H1 (cell line): ENCODE results near the gene ECPAS. TPM values are rescaled to one million over a fixed set of nuclear protein-coding genes. Genes with fewer than 3 reads are reported as not detected.

Experiments used
- CTCF ChIA-PET: fragments of 300-600 bp; sonication (Branson Sonifier 250); formaldehyde crosslinking; loops from one replicate; lab custom pipeline; 2021; ENCODE audit not compliant: partially characterized antibody; lab: Charles Lee
- POLR2A ChIA-PET: fragments of 300-600 bp; sonication (Branson Sonifier 250); formaldehyde crosslinking; loops from one replicate; lab custom pipeline; 2021; ENCODE audit warnings: inconsistent platforms; ENCODE audit not compliant: partially characterized antibody; lab: Charles Lee
- DNase-seq, 2 experiments: peaks; one replicate each; pipeline versions ENCODE4 v3.0.0 to v3.0.0-alpha.2; 2010 to 2022; ENCODE audit warnings: low spot score in 2 of 2, low read depth in 1 of 2, mixed read lengths in 1 of 2
- FAIRE-seq: peaks from 2 replicates; lab custom pipeline; 2011; peaks lifted over from hg19 to GRCh38; lab: Jason Lieb, UNC
- H2AFZ ChIP-seq: 2 replicates; pipeline ENCODE4 v1.8.1; 2012; ENCODE audit warnings: low read length, inconsistent platforms
- H2AK5ac ChIP-seq: 2 replicates; pipeline ENCODE4 v1.6.1; 2013; ENCODE audit warnings: low read depth, low read length
- H2BK120ac ChIP-seq: replicated peaks from 2 replicates; pipeline ENCODE3; 2013; ENCODE audit warnings: low read depth, low read length, inconsistent platforms
- H2BK12ac ChIP-seq: 2 replicates; pipeline ENCODE4 v1.6.1; 2013; ENCODE audit warnings: low read depth, low read length
- H2BK15ac ChIP-seq: 2 replicates; pipeline ENCODE4 v1.6.1; 2013; ENCODE audit warnings: low read length
- H2BK20ac ChIP-seq: 2 replicates; pipeline ENCODE4 v1.6.1; 2013; ENCODE audit warnings: low read length
- H2BK5ac ChIP-seq: 2 replicates; pipeline ENCODE4 v1.6.1; 2013; ENCODE audit warnings: low read depth, low read length
- H3K14ac ChIP-seq: 2 replicates; pipeline ENCODE4 v1.6.1; 2013; ENCODE audit warnings: inconsistent platforms; ENCODE audit not compliant: insufficient read length
- H3K18ac ChIP-seq: 2 replicates; pipeline ENCODE4 v1.6.1; 2013; ENCODE audit warnings: low read length; ENCODE audit errors: extremely low read depth
- H3K23ac ChIP-seq: 2 replicates; pipeline ENCODE4 v1.6.1; 2013; ENCODE audit warnings: inconsistent platforms; ENCODE audit not compliant: insufficient read length
- H3K23me2 ChIP-seq: 2 replicates; pipeline ENCODE4 v1.6.1; 2013; ENCODE audit warnings: low read depth, low read length
- H3K27ac ChIP-seq: 2 replicates; pipeline ENCODE4 v1.6.1; 2011; ENCODE audit warnings: low read depth, low read length, inconsistent platforms
- H3K27me3 ChIP-seq, 4 experiments: replicated peaks in 1 of 4; 1 replicate in 1 of 4; 2 replicates in 3 of 4; pipeline versions ENCODE4 v1.6.1 to v1.8.1; 2011 to 2013; ENCODE audit warnings: low read length in 3 of 4, mild to moderate bottlenecking in 3 of 4, inconsistent platforms in 2 of 4, mixed read lengths in 2 of 4, moderate library complexity in 1 of 4; ENCODE audit not compliant: control insufficient read depth in 3 of 4, insufficient read depth in 3 of 4; ENCODE audit errors: extremely low read depth in 1 of 4
- H3K36me3 ChIP-seq, 4 experiments: 2 replicates each; pipeline versions ENCODE4 v1.6.1 to v1.8.1; 2011 to 2013; ENCODE audit warnings: mild to moderate bottlenecking in 4 of 4, low read length in 3 of 4, moderate library complexity in 2 of 4, control low read depth in 1 of 4, inconsistent platforms in 1 of 4; ENCODE audit not compliant: insufficient read depth in 4 of 4, control insufficient read depth in 2 of 4
- H3K4ac ChIP-seq: replicated peaks from 2 replicates; pipeline ENCODE3; 2013; ENCODE audit warnings: low read length, low read depth, mixed read lengths, inconsistent platforms; ENCODE audit not compliant: insufficient read length
- H3K4me1 ChIP-seq, 4 experiments: replicated peaks in 1 of 4; 1 replicate in 1 of 4; 2 replicates in 3 of 4; pipeline versions ENCODE4 v1.6.1 to v1.8.1; 2011 to 2013; ENCODE audit warnings: low read length in 3 of 4, inconsistent platforms in 2 of 4, mixed read lengths in 1 of 4; ENCODE audit not compliant: insufficient read depth in 4 of 4, control insufficient read depth in 3 of 4
- H3K4me2 ChIP-seq, 2 experiments: 2 replicates each; pipeline versions ENCODE4 v1.6.1 to v1.8.1; 2011 to 2013; ENCODE audit warnings: low read depth in 2 of 2, low read length in 2 of 2, control low read depth in 1 of 2, inconsistent platforms in 1 of 2, mild to moderate bottlenecking in 1 of 2; ENCODE audit not compliant: insufficient read depth in 1 of 2
- H3K4me3 ChIP-seq, 4 experiments: fragments of 200-600, 300-600 bp in 1 of 4; sonication (generic), shearing (Covaris generic), sonication (Bioruptor Twin) in 1 of 4; 2 replicates each; pipeline versions ENCODE4 v1.5.1 to v1.8.1; 2011 to 2016; ENCODE audit warnings: low read length in 4 of 4, low read depth in 3 of 4, control low read depth in 2 of 4, inconsistent platforms in 2 of 4, mild to moderate bottlenecking in 2 of 4, mixed read lengths in 1 of 4, moderate library complexity in 1 of 4; ENCODE audit not compliant: insufficient read depth in 2 of 4; ENCODE audit errors: extremely low read depth in 1 of 4
- H3K56ac ChIP-seq: replicated peaks from 2 replicates; pipeline ENCODE3; 2013; ENCODE audit warnings: low read depth, mild to moderate bottlenecking, mixed read lengths, low read length, inconsistent platforms; ENCODE audit not compliant: insufficient read length
- H3K79me1 ChIP-seq: 2 replicates; pipeline ENCODE4 v1.6.1; 2013; ENCODE audit warnings: low read depth, low read length, control low read depth
- H3K79me2 ChIP-seq, 2 experiments: 2 replicates each; pipeline versions ENCODE4 v1.6.1 to v1.8.1; 2012 to 2013; ENCODE audit warnings: low read length in 2 of 2, mild to moderate bottlenecking in 2 of 2, inconsistent platforms in 1 of 2; ENCODE audit not compliant: insufficient read depth in 2 of 2, control insufficient read depth in 1 of 2
- H3K9ac ChIP-seq, 4 experiments: replicated peaks in 1 of 4; 1 replicate in 1 of 4; 2 replicates in 3 of 4; pipeline versions ENCODE4 v1.6.1 to v1.8.1; 2011 to 2013; ENCODE audit warnings: low read depth in 3 of 4, low read length in 3 of 4, control low read depth in 2 of 4, mild to moderate bottlenecking in 2 of 4, moderate library complexity in 2 of 4, inconsistent platforms in 1 of 4; ENCODE audit errors: extremely low read depth in 1 of 4
- H3K9me3 ChIP-seq, 2 experiments: 2 replicates each; pipeline versions ENCODE4 v1.6.1 to v1.8.1; 2012 to 2013; ENCODE audit warnings: mild to moderate bottlenecking in 2 of 2, moderate library complexity in 2 of 2, control low read depth in 1 of 2, inconsistent platforms in 1 of 2, low read depth in 1 of 2, low read length in 1 of 2, mixed read lengths in 1 of 2; ENCODE audit not compliant: insufficient read depth in 2 of 2
- H4K20me1 ChIP-seq, 2 experiments: replicated peaks in 1 of 2; 2 replicates each; pipeline versions ENCODE3 to v1.8.1; 2011 to 2013; ENCODE audit warnings: inconsistent platforms in 2 of 2, low read length in 2 of 2, mild to moderate bottlenecking in 1 of 2; ENCODE audit not compliant: insufficient read depth in 2 of 2, control insufficient read depth in 1 of 2
- H4K5ac ChIP-seq: 2 replicates; pipeline ENCODE4 v1.6.1; 2013; ENCODE audit warnings: low read length, low read depth, mixed read lengths, inconsistent platforms; ENCODE audit not compliant: insufficient read length
- H4K8ac ChIP-seq: 2 replicates; pipeline ENCODE4 v1.8.0; 2013; ENCODE audit warnings: mild to moderate bottlenecking, moderate library complexity, low read length, inconsistent platforms; ENCODE audit not compliant: insufficient read depth; ENCODE audit errors: extremely low read depth
- H4K91ac ChIP-seq: replicated peaks from 2 replicates; pipeline ENCODE3; 2013; ENCODE audit warnings: low read length, mixed read lengths, inconsistent platforms; ENCODE audit not compliant: insufficient read length
- BCL11A ChIP-seq, 2 experiments: IDR thresholded peaks; one replicate each; pipeline ENCODE4 v1.6.1; 2011; ENCODE audit warnings: low read depth in 2 of 2, low read length in 2 of 2, mild to moderate bottlenecking in 2 of 2
- CEBPB ChIP-seq: IDR thresholded peaks from 2 replicates; pipeline ENCODE4 v1.6.1; 2012; ENCODE audit warnings: low read depth, low read length
- CHD1 ChIP-seq: IDR thresholded peaks from 2 replicates; pipeline ENCODE4 v1.6.1; 2012; ENCODE audit warnings: low read depth, low read length, improper control_type of control experiment
- CREB1 ChIP-seq: IDR thresholded peaks from 2 replicates; pipeline ENCODE4 v1.6.1; 2012; ENCODE audit warnings: inconsistent platforms
- CTBP2 ChIP-seq: IDR thresholded peaks from 2 replicates; pipeline ENCODE4 v1.7.0; 2011; ENCODE audit warnings: borderline replicate concordance, mild to moderate bottlenecking, moderate library complexity, mixed read lengths, low read length; ENCODE audit not compliant: insufficient read depth, insufficient read length
- EP300 ChIP-seq, 2 experiments: IDR thresholded peaks; 1 replicate in 1 of 2; 2 replicates in 1 of 2; pipeline ENCODE4 v1.6.1; 2011 to 2012; ENCODE audit warnings: low read depth in 2 of 2, low read length in 2 of 2, mild to moderate bottlenecking in 2 of 2, borderline replicate concordance in 1 of 2, inconsistent platforms in 1 of 2, moderate library complexity in 1 of 2
- GTF2F1 ChIP-seq: IDR thresholded peaks from 2 replicates; pipeline ENCODE4 v1.6.1; 2012; ENCODE audit warnings: low read depth, low read length, improper control_type of control experiment, borderline replicate concordance
- HDAC2 ChIP-seq, 2 experiments: fragments of 300-600 bp in 1 of 2; sonication (generic) in 1 of 2; IDR thresholded peaks; 2 replicates each; pipeline ENCODE4 v1.6.1; 2011 to 2012; ENCODE audit warnings: low read depth in 2 of 2, low read length in 2 of 2, mild to moderate bottlenecking in 2 of 2, moderate library complexity in 2 of 2, borderline replicate concordance in 1 of 2, inconsistent platforms in 1 of 2
- HDAC6 ChIP-seq: IDR thresholded peaks from one replicate; pipeline ENCODE4 v1.7.1; 2012; ENCODE audit warnings: low read depth, mild to moderate bottlenecking, inconsistent platforms, low read length, moderate library complexity
- NANOG ChIP-seq: IDR thresholded peaks from 2 replicates; pipeline ENCODE4 v1.6.1; 2011; ENCODE audit warnings: low read length, low read depth, mild to moderate bottlenecking, inconsistent platforms; ENCODE audit not compliant: insufficient read depth, poor library complexity, severe bottlenecking
- SIRT6 ChIP-seq: IDR thresholded peaks from one replicate; pipeline ENCODE4 v1.7.1; 2012; ENCODE audit warnings: low read length, inconsistent platforms
- SP2 ChIP-seq: IDR thresholded peaks from 2 replicates; pipeline ENCODE4 v1.6.1; 2012; ENCODE audit warnings: mild to moderate bottlenecking, low read length, inconsistent platforms
- TAF1 ChIP-seq: IDR thresholded peaks from 2 replicates; pipeline ENCODE4 v1.6.1; 2011; ENCODE audit warnings: mild to moderate bottlenecking, low read depth, low read length
- ZNF274 ChIP-seq: IDR thresholded peaks from 2 replicates; pipeline ENCODE4 v1.7.0; 2012; ENCODE audit warnings: low read length, borderline replicate concordance; ENCODE audit errors: extremely low read depth
- WGBS, 2 experiments: shearing (Covaris generic) in 1 of 2; methylation state at CpG; one replicate each; pipeline versions ENCODE4 v1.1.6 to v1.1.7; 2013 to 2015; ENCODE audit warnings: low lambda C conversion rate in 2 of 2, mixed read lengths in 2 of 2, inconsistent platforms in 1 of 2, low coverage in 1 of 2, missing lambda C conversion rate in 1 of 2; ENCODE audit not compliant: insufficient replicate concordance in 2 of 2, insufficient coverage in 1 of 2, insufficient read length in 1 of 2; ENCODE audit errors: extremely low coverage in 1 of 2, missing lambda C conversion rate in 1 of 2; 5-methylcytosine and 5-hydroxymethylcytosine counted together
- polyA plus RNA-seq, 7 experiments: library from polyadenylated mRNA; depleted of rRNA in 3 of 7; stranded (reverse) in 5 of 7; unstranded in 2 of 7; fragments of >200 nt in 5 of 7; fragments of 200-250 nt in 2 of 7; gene quantifications; 1 replicate in 5 of 7; 2 replicates in 1 of 7; 4 replicates in 1 of 7; pipeline versions ENCODE4 v1.2.1 to v1.2.3, GENCODE V29; 2011 to 2013; ENCODE audit warnings: missing spikeins in 2 of 7, mixed read lengths in 2 of 7
- total RNA-seq: library from RNA; stranded (reverse); fragmentation: NEBNext Ultra II Directional; extraction: Animal tissue kit (Norgen Biotek cat#: 25700); gene quantifications from 2 replicates; pipeline ENCODE4 v1.2.1, GENCODE V29; 2021

ECPAS gene
- total and polyA plus RNA-seq, 2 of the 8 experiments (the other 6 are each of a cell fraction or from before 2014, with no cell fraction given) = 20.9 to 131 TPM

DNA sequence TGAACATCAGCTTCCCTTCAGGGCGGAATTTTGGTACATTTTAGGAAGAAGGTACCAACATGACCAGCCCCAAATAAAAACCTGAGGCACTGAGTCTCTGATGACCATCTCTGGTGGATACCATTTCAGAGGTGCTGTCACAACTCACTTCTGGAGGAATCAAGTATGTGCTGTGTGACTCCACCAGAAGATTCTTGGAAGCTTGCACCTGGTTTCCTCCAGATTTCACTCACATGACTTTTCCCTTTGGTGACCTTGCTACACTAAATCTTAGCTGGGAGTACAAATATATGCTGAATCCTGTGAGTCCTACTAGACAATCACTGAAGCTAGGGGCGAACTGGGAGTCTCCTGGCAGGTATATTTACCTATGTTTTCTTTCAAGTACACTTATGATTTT lies 28.5 kb downstream of the ECPAS start:
- H3K23me2 ChIP-seq = no peaks in the 10 kb centered on the region
- ChIA-PET POLR2A (interaction anchor here (0.7 kb wide), 1 partner anchor 9 kb away, joined by 3 read pairs; no protein-coding TSS in a partner anchor), CTCF (no interaction called here)
- no peak for TF ChIP-seq BCL11A (IDR thresholded peaks at IDR 0.05; ENCODE audit: low read depth in 2 of 2, low read length in 2 of 2)
- no peak for TF ChIP-seq NANOG
- no peak for TF ChIP-seq EP300 (IDR thresholded peaks at IDR 0.05; ENCODE audit: borderline replicate concordance in 1 of 2, low read depth in 2 of 2, low read length in 2 of 2)
- TF ChIP-seq SP2 = no peak
- TF ChIP-seq CEBPB = no peak
- no peak for TF ChIP-seq HDAC2 (IDR thresholded peaks at IDR 0.05; ENCODE audit: borderline replicate concordance in 1 of 2, low read depth in 2 of 2, low read length in 2 of 2)
- no peak for TF ChIP-seq CHD1
- TF ChIP-seq CREB1 = no peak
- TF ChIP-seq HDAC6 = no peak
- no peak for TF ChIP-seq SIRT6
- TF ChIP-seq ZNF274 = no peak
- no peak for TF ChIP-seq GTF2F1
- no peak for TF ChIP-seq TAF1
- TF ChIP-seq CTBP2 = no peak
- H3K27me3 ChIP-seq = no peaks in the 10 kb centered on the region
- no peak for DNase-seq
- no peak overlapping the region for H3K4ac ChIP-seq
- no peak overlapping the region for H4K8ac ChIP-seq
- 91% methylated on average over 2 of the region's 2 CpGs; no CpG with 5 or more reads in 1 of the 2 experiments for WGBS, 2 experiments
- H2BK15ac ChIP-seq = no peak overlapping the region
- H2BK20ac ChIP-seq = no peak overlapping the region
- no peak overlapping the region for H3K14ac ChIP-seq
- H4K20me1 ChIP-seq = peaks cover 1 to 7% of the 10 kb centered on the region in 2 experiments
- peaks cover 5 to 99% of the 10 kb centered on the region in 2 experiments for H3K79me2 ChIP-seq
- H3K23ac ChIP-seq = no peak overlapping the region
- H3K79me1 ChIP-seq = peaks cover 2% of the 10 kb centered on the region; the same call in 1 of the 2 replicates
- H2AFZ ChIP-seq = no peak overlapping the region
- no peak overlapping the region for H3K56ac ChIP-seq
- no peak overlapping the region for H3K4me3 ChIP-seq
- H3K9me3 ChIP-seq = no peaks in the 10 kb centered on the region
- H4K5ac ChIP-seq = no peak overlapping the region
- H2BK120ac ChIP-seq = no peak overlapping the region
- no peak overlapping the region for H3K4me2 ChIP-seq
- peaks cover 0 to 12% (median 7%) of the 10 kb centered on the region in 4 experiments; a peak in 3 of 7 replicates for H3K4me1 ChIP-seq
- no peak overlapping the region for H3K9ac ChIP-seq
- H2BK12ac ChIP-seq = no peak overlapping the region
- no peak overlapping the region for H3K27ac ChIP-seq
- H3K36me3 ChIP-seq = no peaks in the 10 kb centered on the region
- H3K18ac ChIP-seq = no peak overlapping the region
- no peak for FAIRE-seq
- no peak overlapping the region for H2AK5ac ChIP-seq
- no peak overlapping the region for H2BK5ac ChIP-seq
- H4K91ac ChIP-seq = no peak overlapping the region
